GM23338 (cell line): Measurements from ENCODE around the gene FBXL14. TPM values are rescaled to one million over a fixed set of nuclear protein-coding genes. Genes with fewer than 3 reads are reported as not detected.

Experiments
- ATAC-seq: fragments of 200-7000 bp; cut with Tn5 transposase; 3 replicates; pipeline ENCODE4 v1.9.1; 2020
- DNase-seq: peaks from one replicate; pipeline ENCODE4 v3.0.0-alpha.2; 2015; ENCODE audit warnings: low spot score
- H2AFZ ChIP-seq: fragments of 200-600 bp; sonication (generic); 2 replicates; pipeline ENCODE4 v1.8.0; 2016; ENCODE audit warnings: antibody characterized with exemption, mild to moderate bottlenecking, moderate library complexity
- H3F3A ChIP-seq: fragments of 200-600 bp; sonication (generic); replicated peaks from 2 replicates; pipeline ENCODE4 v1.8.0; 2017; ENCODE audit warnings: antibody characterized with exemption, mixed run types, low read depth
- H3K27ac ChIP-seq: fragments of 200-600 bp; sonication (generic); 2 replicates; pipeline ENCODE4 v1.6.1; 2016; ENCODE audit warnings: low read depth
- H3K27me3 ChIP-seq: fragments of 200-600 bp; sonication (generic); 2 replicates; pipeline ENCODE4 v1.8.0; 2016; ENCODE audit warnings: mild to moderate bottlenecking, mixed run types, moderate library complexity; ENCODE audit not compliant: insufficient read depth
- H3K36me3 ChIP-seq: fragments of 200-600 bp; sonication (generic); 2 replicates; pipeline ENCODE4 v1.8.0; 2016; ENCODE audit warnings: mild to moderate bottlenecking; ENCODE audit not compliant: insufficient read depth
- H3K4me1 ChIP-seq: fragments of 200-600 bp; sonication (generic); 2 replicates; pipeline ENCODE4 v1.8.0; 2016; ENCODE audit warnings: mild to moderate bottlenecking, moderate library complexity; ENCODE audit not compliant: insufficient read depth
- H3K4me2 ChIP-seq: fragments of 200-600 bp; sonication (generic); 2 replicates; pipeline ENCODE4 v1.7.1; 2017; ENCODE audit warnings: mixed run types
- H3K4me3 ChIP-seq: fragments of 200-600 bp; sonication (generic); 2 replicates; pipeline ENCODE4 v1.6.1; 2016; ENCODE audit warnings: mixed run types
- H3K79me2 ChIP-seq: fragments of 200-600 bp; sonication (generic); replicated peaks from 2 replicates; pipeline ENCODE4 v1.8.0; 2017; ENCODE audit warnings: mild to moderate bottlenecking; ENCODE audit not compliant: insufficient read depth
- H3K9me2 ChIP-seq: fragments of 200-600 bp; sonication (generic); 2 replicates; pipeline ENCODE4 v1.8.0; 2017; ENCODE audit not compliant: insufficient read depth
- H4K20me1 ChIP-seq: fragments of 200-600 bp; sonication (generic); replicated peaks from 2 replicates; pipeline ENCODE4 v1.8.0; 2017; ENCODE audit warnings: mild to moderate bottlenecking; ENCODE audit not compliant: insufficient read depth
- H3K27ac Mint-ChIP-seq: 2 replicates; pipeline ENCODE4 v1.8.0; 2020; ENCODE audit warnings: inconsistent platforms, mild to moderate bottlenecking, moderate library complexity, mixed read lengths
- H3K27me3 Mint-ChIP-seq: 3 replicates; pipeline ENCODE4 v1.8.0; 2022; ENCODE audit warnings: low read depth, mild to moderate bottlenecking, moderate library complexity, mixed read lengths, inconsistent platforms; ENCODE audit not compliant: insufficient read depth, poor library complexity
- H3K36me3 Mint-ChIP-seq: 3 replicates; pipeline ENCODE4 v1.8.0; 2021; ENCODE audit warnings: low read depth, mild to moderate bottlenecking, inconsistent platforms, moderate library complexity, mixed read lengths
- H3K4me1 Mint-ChIP-seq: 3 replicates; pipeline ENCODE4 v1.8.0; 2020; ENCODE audit warnings: mild to moderate bottlenecking, inconsistent platforms, mixed read lengths
- H3K4me3 Mint-ChIP-seq: 3 replicates; pipeline ENCODE4 v1.8.0; 2021; ENCODE audit warnings: moderate library complexity, mild to moderate bottlenecking, inconsistent platforms, mixed read lengths
- H3K9me3 Mint-ChIP-seq: 3 replicates; pipeline ENCODE4 v1.8.0; 2020; ENCODE audit warnings: moderate library complexity, mild to moderate bottlenecking, inconsistent platforms, mixed read lengths
- ETS1 ChIP-seq: IDR thresholded peaks from 2 replicates; pipeline ENCODE4 v1.6.1; 2016; ENCODE audit warnings: antibody characterized with exemption
- EZH2phosphoT487 ChIP-seq: fragments of 200-600 bp; sonication (generic); IDR thresholded peaks from one replicate; pipeline ENCODE4 v1.8.1; 2018; ENCODE audit warnings: antibody characterized with exemption; ENCODE audit not compliant: unreplicated experiment
- ZNF114 ChIP-seq: fragments of 250-450 bp; sonication (Bioruptor Pico); IDR thresholded peaks from 2 replicates; pipeline ENCODE4 v1.5.0; 2020; ENCODE audit warnings: mild to moderate bottlenecking, moderate library complexity
- ZNF331 ChIP-seq: fragments of 250-450 bp; sonication (Bioruptor Pico); IDR thresholded peaks from 2 replicates; pipeline ENCODE4 v1.5.0; 2020; ENCODE audit warnings: low read depth, mild to moderate bottlenecking, moderate library complexity
- ZNF462 ChIP-seq: fragments of 250-450 bp; sonication (Bioruptor Pico); IDR thresholded peaks from 2 replicates; pipeline ENCODE4 v1.5.0; 2020; ENCODE audit warnings: mild to moderate bottlenecking, moderate library complexity
- polyA plus RNA-seq: library from polyadenylated mRNA; unstranded; fragments of >200 nt; fragmentation: Nextera tagmentation; extraction: Ambion mirVana; gene quantifications from 2 replicates; pipeline ENCODE4 v1.2.1, GENCODE V29; 2016
- total RNA-seq: library from RNA; depleted of rRNA; stranded (reverse); fragments of >200 nt; shearing (Covaris generic); gene quantifications from 2 replicates; pipeline ENCODE4 v1.2.3, GENCODE V29; 2014

Gene FBXL14
- total and polyA plus RNA-seq, 2 experiments from 2014 or later: 0.74 to 9.4 TPM

- Histone ChIP-seq H2AFZ (peak overlapping the region; percentile 61; the same call in 1 of the 2 replicates), H3K27ac (no peak overlapping the region), H3K4me2 (no peak overlapping the region), H3K36me3 (no peaks in the 10 kb centered on the region), H3K27me3 (peaks cover 20% of the 10 kb centered on the region; the same call in 1 of the 2 replicates), H3K4me1 (no peaks in the 10 kb centered on the region; the same call in 1 of the 2 replicates), H3K4me3 (no peak overlapping the region), H3K79me2 (no peaks in the 10 kb centered on the region), H3F3A (no peaks in the 10 kb centered on the region), H3K9me2 (no peaks in the 10 kb centered on the region), H4K20me1 (no peaks in the 10 kb centered on the region; the same call in 1 of the 2 replicates)
- DNase-seq (peak; percentile 58), ATAC-seq (peak; percentile 80)
- TF ChIP-seq ZNF114 (CRISPR knock-in tag): no peak
- peak; percentile 78 for TF ChIP-seq ETS1
- no peak for TF ChIP-seq ZNF331 (CRISPR knock-in tag)
- H3K27me3 Mint-ChIP-seq: peaks cover 9% of the 10 kb centered on the region
- no peak overlapping the region; the same call in 2 of the 3 replicates for H3K4me3 Mint-ChIP-seq
- no peaks in the 10 kb centered on the region for H3K9me3 Mint-ChIP-seq
- peaks cover 4% of the 10 kb centered on the region; the same call in 1 of the 3 replicates for H3K4me1 Mint-ChIP-seq
- H3K27ac Mint-ChIP-seq: no peak overlapping the region
- no peaks in the 10 kb centered on the region for H3K36me3 Mint-ChIP-seq
Measured at GRCh38 chr12:1613860-1614259, 19.5 kb upstream of the FBXL14 start.

GRCh38 chr12:1611803-1612572, 17.6 kb upstream of the FBXL14 start:
- ATAC-seq (no peak), DNase-seq (no peak)
- Mint-ChIP-seq H3K27me3 (peaks cover 9% of the 10 kb centered on the region), H3K36me3 (no peaks in the 10 kb centered on the region), H3K9me3 (no peaks in the 10 kb centered on the region), H3K27ac (no peak overlapping the region), H3K4me1 (peaks cover 4% of the 10 kb centered on the region; the same call in 2 of the 3 replicates), H3K4me3 (no peak overlapping the region)
- H4K20me1 ChIP-seq: no peaks in the 10 kb centered on the region; the same call in 1 of the 2 replicates
- no peak overlapping the region for H3K27ac ChIP-seq
- H3K4me2 ChIP-seq: no peak overlapping the region
- no peaks in the 10 kb centered on the region; the same call in 1 of the 2 replicates for H3K4me1 ChIP-seq
- H2AFZ ChIP-seq: no peak overlapping the region; the same call in 1 of the 2 replicates
- no peaks in the 10 kb centered on the region for H3F3A ChIP-seq
- H3K79me2 ChIP-seq: no peaks in the 10 kb centered on the region
- H3K36me3 ChIP-seq: no peaks in the 10 kb centered on the region
- peaks cover 20% of the 10 kb centered on the region for H3K27me3 ChIP-seq
- no peak overlapping the region for H3K4me3 ChIP-seq
- TF ChIP-seq ZNF331 (CRISPR knock-in tag) (no peak), ZNF114 (CRISPR knock-in tag) (no peak)
- H3K9me2 ChIP-seq: no peaks in the 10 kb centered on the region

- Histone ChIP-seq H3K4me1 (peaks cover 11% of the 10 kb centered on the region), H2AFZ (no peak overlapping the region), H3K27me3 (peaks cover 26% of the 10 kb centered on the region), H3K4me2 (no peak overlapping the region), H3K36me3 (no peaks in the 10 kb centered on the region), H3K27ac (no peak overlapping the region), H3K4me3 (no peak overlapping the region), H3F3A (no peaks in the 10 kb centered on the region; the same call in 1 of the 2 replicates), H3K9me2 (no peaks in the 10 kb centered on the region), H3K79me2 (no peaks in the 10 kb centered on the region), H4K20me1 (no peaks in the 10 kb centered on the region)
- Mint-ChIP-seq H3K4me3 (no peak overlapping the region), H3K36me3 (no peaks in the 10 kb centered on the region), H3K27me3 (peaks cover 24% of the 10 kb centered on the region), H3K9me3 (no peaks in the 10 kb centered on the region), H3K27ac (no peak overlapping the region), H3K4me1 (peaks cover 11% of the 10 kb centered on the region)
- TF ChIP-seq ZNF462 (CRISPR knock-in tag) (no peak), EZH2phosphoT487 (no peak)
- ATAC-seq (no peak), DNase-seq (no peak)
Measured at GRCh38 chr12:1610072-1610643, 15.8 kb upstream of the FBXL14 start.
